HG03354 (cell line): ENCODE results near the gene POLR3C.
"Not testable (repeated sequence)": the region's sequence is repeated elsewhere in the genome, so short reads cannot be mapped to it uniquely, and the experiment has no call there.

Source experiments
- ATAC-seq: cut with Tn5 transposase; IDR thresholded peaks from one replicate; pipeline ENCODE4 v1.9.1; 2021; ENCODE audit warnings: mild to moderate bottlenecking; ENCODE audit not compliant: unreplicated experiment, poor library complexity, severe bottlenecking

The POLR3C gene

GRCh38 chr1:145823565-145824498 is at the start of gene POLR3C, which contains the start of gene RNF115:
POLR3C (plus strand) TSS chr1:145824200; CDS start chr1:145825777, 1,577 bp downstream.
RNF115 (minus strand) TSS chr1:145824095; CDS start chr1:145823873, 222 bp downstream.
- peak; percentile 91 for ATAC-seq

GRCh38 chr1:145777357-145778145 is 46.4 kb upstream of the POLR3C start:
- ATAC-seq = no peak

DNA sequence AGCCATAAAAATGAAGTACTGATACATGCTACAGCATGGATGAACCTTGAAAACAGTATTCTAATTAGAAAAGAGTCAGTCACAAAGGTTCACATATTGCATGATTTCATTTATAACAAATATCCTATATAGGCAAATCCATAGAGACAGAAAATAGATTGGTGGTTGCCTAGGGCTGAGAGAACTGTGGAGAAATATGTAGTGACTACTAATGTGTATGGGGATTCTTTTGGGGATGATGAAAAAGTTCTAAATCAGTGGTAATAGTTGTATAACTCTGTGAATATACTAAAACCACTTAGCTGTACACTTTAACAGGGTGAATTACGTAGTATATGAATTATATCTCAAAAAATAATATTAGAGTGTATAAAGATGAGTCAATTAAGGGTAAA is 45.9 kb upstream of the POLR3C start:
- no peak for ATAC-seq

DNA sequence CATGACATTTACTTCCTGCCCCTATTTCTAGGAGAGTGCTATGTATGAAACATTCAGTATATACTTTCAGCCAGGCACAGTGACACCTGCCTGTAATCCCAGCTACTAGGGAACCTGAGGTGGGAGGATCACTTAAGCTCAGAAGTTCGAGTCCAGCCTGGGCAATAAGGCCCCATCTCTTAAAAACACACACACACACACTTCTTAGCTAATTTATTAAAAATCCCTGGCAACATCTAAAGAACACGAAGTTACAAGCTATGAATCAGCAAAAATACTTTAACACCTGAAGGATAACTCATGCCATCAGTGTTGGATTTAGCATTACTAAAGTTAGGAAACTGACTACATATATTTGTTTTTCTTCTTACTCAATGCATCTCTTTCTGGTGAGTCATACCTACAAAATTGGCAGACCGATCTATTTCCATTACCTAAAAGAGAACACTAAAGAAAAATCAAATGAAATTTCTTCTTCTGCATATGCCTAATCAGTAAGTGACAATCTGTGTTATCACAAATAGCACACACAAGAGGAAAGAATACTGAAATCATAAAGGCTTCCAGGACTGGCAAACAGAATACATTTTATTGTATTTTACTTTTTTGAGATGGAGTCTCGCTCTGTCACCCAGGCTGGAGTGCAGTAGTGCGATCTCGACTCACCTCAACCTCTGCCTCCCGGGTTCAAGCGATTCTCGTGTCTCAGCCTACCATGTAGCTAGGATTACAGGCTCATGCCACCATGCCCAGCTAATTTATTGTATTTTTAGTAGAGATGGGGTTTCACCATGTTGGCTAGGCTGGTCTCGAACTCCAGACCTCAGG is 41.5 kb upstream of the POLR3C start:
- no peak for ATAC-seq

DNA sequence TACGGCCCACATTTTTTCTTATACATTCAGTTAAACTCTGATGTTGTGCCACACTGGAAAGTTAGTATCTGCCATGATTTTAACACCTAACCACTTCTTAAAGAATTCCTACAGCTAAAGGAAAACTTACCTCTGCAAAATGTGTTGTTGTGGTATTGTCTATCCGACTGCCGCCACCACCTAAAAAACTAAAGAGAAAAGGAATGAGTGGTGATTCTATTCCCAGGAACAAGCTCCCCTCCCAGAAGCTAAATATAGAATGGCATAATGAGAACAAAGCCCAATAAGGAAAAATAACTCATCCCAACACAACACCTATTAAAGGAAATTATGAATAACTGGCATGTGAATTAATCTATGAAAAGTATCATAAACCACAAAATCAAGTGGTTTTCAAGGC is 39.6 kb upstream of the POLR3C start:
- ATAC-seq = no peak

DNA sequence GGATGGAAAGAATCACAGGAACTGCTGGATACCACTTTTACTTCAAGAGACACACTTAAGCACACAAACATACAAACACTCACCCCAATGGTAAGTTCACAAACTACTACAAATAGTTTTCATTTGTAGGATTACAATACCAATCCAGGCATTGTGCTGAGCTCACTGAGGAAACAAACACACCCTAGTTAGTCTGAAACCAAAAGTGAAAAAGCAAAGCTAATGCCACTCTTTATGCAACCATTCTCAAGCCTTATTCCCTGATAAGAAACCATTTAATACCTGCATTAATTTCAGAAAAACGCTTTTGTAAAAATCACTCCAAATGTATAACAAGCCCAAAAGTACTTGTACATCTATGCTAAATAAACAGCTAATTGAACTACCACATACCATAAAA is 38.5 kb upstream of the POLR3C start:
- ATAC-seq = no peak

DNA sequence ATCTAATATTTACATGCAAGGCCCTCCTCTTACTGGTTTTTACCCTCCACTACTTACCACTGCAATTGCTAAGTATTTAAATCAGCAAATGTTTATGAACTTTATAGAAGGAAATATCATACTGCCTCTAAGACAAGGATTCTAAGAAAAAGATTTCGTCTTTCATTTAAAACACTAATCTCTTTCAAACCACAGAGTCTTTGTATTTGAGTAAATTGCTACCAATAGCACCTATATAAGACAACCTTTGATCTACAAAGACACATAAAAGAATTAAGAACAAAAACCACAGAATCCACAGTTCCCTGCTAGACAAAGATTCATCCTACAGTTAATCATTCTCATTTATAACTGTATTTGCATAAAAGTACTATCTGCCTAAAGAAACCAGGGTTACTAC is 37.7 kb upstream of the POLR3C start:
- no peak for ATAC-seq

DNA sequence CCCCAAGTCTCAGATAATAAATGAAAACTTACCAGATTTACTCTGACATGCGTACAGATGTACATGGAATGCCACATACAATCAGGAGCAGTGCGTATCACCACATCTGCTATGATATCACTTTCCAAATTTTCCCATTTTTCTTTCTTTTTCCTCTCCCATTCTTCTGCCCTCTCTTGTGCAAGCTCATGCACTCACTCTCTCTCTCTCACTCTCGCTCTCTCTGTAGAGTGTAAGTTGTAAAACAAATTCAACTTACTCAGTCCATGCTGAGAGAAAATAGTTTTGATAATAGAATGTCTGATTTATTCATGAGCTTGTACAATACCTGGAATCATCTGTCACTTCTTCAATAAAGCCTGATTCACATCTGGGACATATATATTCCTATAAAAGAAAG is 35.4 kb upstream of the POLR3C start:
- ATAC-seq = no peak

GRCh38 chr1:145791860-145792259 is 32.1 kb upstream of the POLR3C start:
- ATAC-seq = not testable (repeated sequence)

DNA sequence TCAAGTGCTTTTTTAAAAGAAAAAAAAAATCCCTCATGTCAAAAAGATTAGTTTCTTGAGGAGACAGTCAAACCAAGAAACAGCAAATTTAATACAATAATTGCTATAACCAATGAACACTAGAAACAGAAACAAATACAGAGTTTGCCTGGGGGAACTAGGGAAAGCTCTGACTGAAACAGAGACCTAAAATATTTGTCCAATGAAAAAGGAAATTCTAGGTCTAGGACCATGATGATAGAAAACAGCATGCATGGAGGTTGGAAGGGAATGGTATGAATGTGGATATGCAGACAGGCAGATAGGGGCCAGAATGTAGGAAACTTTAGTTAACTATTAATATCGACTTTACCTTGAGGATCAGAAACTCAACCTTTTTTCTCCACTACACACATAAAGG is 31.5 kb upstream of the POLR3C start:
- no peak for ATAC-seq

DNA sequence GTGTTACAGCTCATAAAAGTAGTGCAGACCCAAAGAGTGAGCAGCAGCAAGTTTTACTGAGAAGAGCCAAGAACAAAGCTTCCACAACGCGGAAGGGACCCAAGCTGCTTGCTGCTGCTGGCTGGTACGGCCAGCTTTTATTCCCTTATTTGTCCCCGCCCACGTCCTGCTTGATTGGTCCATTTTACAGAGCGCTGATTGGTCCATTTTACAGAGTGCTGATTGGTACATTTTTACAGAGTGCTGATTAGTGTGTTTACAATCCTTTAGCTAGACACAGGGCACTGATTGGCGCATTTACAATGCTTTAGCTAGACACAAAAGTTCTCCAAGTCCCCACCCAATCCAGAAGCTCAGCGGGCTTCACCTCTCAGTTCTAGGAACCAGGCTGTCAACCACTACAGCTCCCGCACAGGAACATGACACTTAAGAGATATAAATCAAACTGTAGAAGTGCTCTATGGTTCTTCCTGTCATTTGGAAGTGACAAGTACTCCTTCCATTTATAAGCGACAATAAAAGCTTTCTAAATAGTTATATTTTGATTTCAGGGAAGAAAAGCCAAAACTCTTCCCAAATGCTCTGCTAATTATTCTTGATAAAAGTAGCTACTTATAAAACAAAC is 28.6 kb upstream of the POLR3C start:
- ATAC-seq = no peak

- ATAC-seq = no peak
These were observed 27.2 kb upstream of the POLR3C start for GRCh38 chr1:145796753-145797152.

DNA sequence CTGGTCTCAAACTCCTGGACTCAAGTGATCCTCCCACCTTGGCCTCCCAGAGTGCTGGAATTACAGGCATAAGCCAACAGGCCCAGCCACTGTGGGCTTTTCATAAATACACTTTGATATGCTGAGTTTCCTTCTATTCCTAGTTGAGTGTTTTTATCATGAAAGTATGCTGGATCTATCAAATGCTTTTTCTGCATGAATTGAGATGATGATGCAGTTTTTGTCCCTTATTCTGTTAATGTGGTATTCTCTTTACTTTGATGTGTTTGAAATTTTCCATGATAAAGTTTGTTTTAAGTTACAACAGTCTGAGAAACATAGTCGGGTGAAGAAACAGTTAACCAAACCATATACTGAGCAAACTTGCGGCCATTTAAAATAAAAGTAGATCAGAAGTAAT is 24.2 kb upstream of the POLR3C start:
- ATAC-seq = no peak

- ATAC-seq = no peak
These were observed 19.6 kb upstream of the POLR3C start for GRCh38 chr1:145804235-145805045.

DNA sequence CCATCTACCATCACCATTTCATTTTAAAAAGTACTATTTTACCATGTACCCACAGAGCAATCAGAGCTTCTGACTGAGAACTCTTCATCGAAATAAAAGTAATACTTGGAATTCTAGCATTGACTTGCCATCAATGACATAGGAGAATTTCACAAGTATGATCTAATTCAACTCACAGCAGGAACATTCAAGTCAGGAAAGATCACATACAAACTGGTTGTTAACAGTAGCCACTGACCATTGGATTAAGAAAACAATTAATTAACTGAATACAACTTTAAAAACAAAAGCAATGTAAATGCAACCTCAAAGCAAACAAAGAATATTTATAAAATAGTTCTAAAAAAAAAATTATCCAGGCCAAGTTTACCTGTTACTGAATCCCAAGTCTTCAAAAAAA is 18.9 kb upstream of the POLR3C start:
- ATAC-seq = no peak

- no peak for ATAC-seq
These were observed 17.6 kb upstream of the POLR3C start for GRCh38 chr1:145806408-145806807.

- ATAC-seq = no peak
These were observed 17.2 kb upstream of the POLR3C start for GRCh38 chr1:145806844-145807243.

GRCh38 chr1:145812977-145813810 is 10.8 kb upstream of the POLR3C start:
- not testable (repeated sequence) for ATAC-seq
